H1 (cell line): ENCODE measurements around the gene SPSB3. TPM values are rescaled to one million over a fixed set of nuclear protein-coding genes. Genes with fewer than 3 reads are reported as not detected.

ENCODE experiments used
- CTCF ChIA-PET: fragments of 300-600 bp; sonication (Branson Sonifier 250); formaldehyde crosslinking; loops from one replicate; lab custom pipeline; 2021; ENCODE audit not compliant: partially characterized antibody; lab: Charles Lee
- POLR2A ChIA-PET: fragments of 300-600 bp; sonication (Branson Sonifier 250); formaldehyde crosslinking; loops from one replicate; lab custom pipeline; 2021; ENCODE audit warnings: inconsistent platforms; ENCODE audit not compliant: partially characterized antibody; lab: Charles Lee
- DNase-seq, 2 experiments: peaks; one replicate each; pipeline versions ENCODE4 v3.0.0 to v3.0.0-alpha.2; 2010 to 2022; ENCODE audit warnings: low spot score in 2 of 2, low read depth in 1 of 2, mixed read lengths in 1 of 2
- FAIRE-seq: peaks from 2 replicates; lab custom pipeline; 2011; peaks lifted over from hg19 to GRCh38; lab: Jason Lieb, UNC
- H2AFZ ChIP-seq: 2 replicates; pipeline ENCODE4 v1.8.1; 2012; ENCODE audit warnings: low read length, inconsistent platforms
- H2AK5ac ChIP-seq: 2 replicates; pipeline ENCODE4 v1.6.1; 2013; ENCODE audit warnings: low read depth, low read length
- H2BK120ac ChIP-seq: replicated peaks from 2 replicates; pipeline ENCODE3; 2013; ENCODE audit warnings: low read depth, low read length, inconsistent platforms
- H2BK12ac ChIP-seq: 2 replicates; pipeline ENCODE4 v1.6.1; 2013; ENCODE audit warnings: low read depth, low read length
- H2BK15ac ChIP-seq: 2 replicates; pipeline ENCODE4 v1.6.1; 2013; ENCODE audit warnings: low read length
- H2BK20ac ChIP-seq: 2 replicates; pipeline ENCODE4 v1.6.1; 2013; ENCODE audit warnings: low read length
- H2BK5ac ChIP-seq: 2 replicates; pipeline ENCODE4 v1.6.1; 2013; ENCODE audit warnings: low read depth, low read length
- H3K14ac ChIP-seq: 2 replicates; pipeline ENCODE4 v1.6.1; 2013; ENCODE audit warnings: inconsistent platforms; ENCODE audit not compliant: insufficient read length
- H3K18ac ChIP-seq: 2 replicates; pipeline ENCODE4 v1.6.1; 2013; ENCODE audit warnings: low read length; ENCODE audit errors: extremely low read depth
- H3K23ac ChIP-seq: 2 replicates; pipeline ENCODE4 v1.6.1; 2013; ENCODE audit warnings: inconsistent platforms; ENCODE audit not compliant: insufficient read length
- H3K23me2 ChIP-seq: 2 replicates; pipeline ENCODE4 v1.6.1; 2013; ENCODE audit warnings: low read depth, low read length
- H3K27ac ChIP-seq: 2 replicates; pipeline ENCODE4 v1.6.1; 2011; ENCODE audit warnings: low read depth, low read length, inconsistent platforms
- H3K27me3 ChIP-seq, 4 experiments: replicated peaks in 1 of 4; 1 replicate in 1 of 4; 2 replicates in 3 of 4; pipeline versions ENCODE4 v1.6.1 to v1.8.1; 2011 to 2013; ENCODE audit warnings: low read length in 3 of 4, mild to moderate bottlenecking in 3 of 4, inconsistent platforms in 2 of 4, mixed read lengths in 2 of 4, moderate library complexity in 1 of 4; ENCODE audit not compliant: control insufficient read depth in 3 of 4, insufficient read depth in 3 of 4; ENCODE audit errors: extremely low read depth in 1 of 4
- H3K36me3 ChIP-seq, 4 experiments: 2 replicates each; pipeline versions ENCODE4 v1.6.1 to v1.8.1; 2011 to 2013; ENCODE audit warnings: mild to moderate bottlenecking in 4 of 4, low read length in 3 of 4, moderate library complexity in 2 of 4, control low read depth in 1 of 4, inconsistent platforms in 1 of 4; ENCODE audit not compliant: insufficient read depth in 4 of 4, control insufficient read depth in 2 of 4
- H3K4ac ChIP-seq: replicated peaks from 2 replicates; pipeline ENCODE3; 2013; ENCODE audit warnings: low read length, low read depth, mixed read lengths, inconsistent platforms; ENCODE audit not compliant: insufficient read length
- H3K4me1 ChIP-seq, 4 experiments: replicated peaks in 1 of 4; 1 replicate in 1 of 4; 2 replicates in 3 of 4; pipeline versions ENCODE4 v1.6.1 to v1.8.1; 2011 to 2013; ENCODE audit warnings: low read length in 3 of 4, inconsistent platforms in 2 of 4, mixed read lengths in 1 of 4; ENCODE audit not compliant: insufficient read depth in 4 of 4, control insufficient read depth in 3 of 4
- H3K4me2 ChIP-seq, 2 experiments: 2 replicates each; pipeline versions ENCODE4 v1.6.1 to v1.8.1; 2011 to 2013; ENCODE audit warnings: low read depth in 2 of 2, low read length in 2 of 2, control low read depth in 1 of 2, inconsistent platforms in 1 of 2, mild to moderate bottlenecking in 1 of 2; ENCODE audit not compliant: insufficient read depth in 1 of 2
- H3K4me3 ChIP-seq, 4 experiments: fragments of 200-600, 300-600 bp in 1 of 4; sonication (generic), shearing (Covaris generic), sonication (Bioruptor Twin) in 1 of 4; 2 replicates each; pipeline versions ENCODE4 v1.5.1 to v1.8.1; 2011 to 2016; ENCODE audit warnings: low read length in 4 of 4, low read depth in 3 of 4, control low read depth in 2 of 4, inconsistent platforms in 2 of 4, mild to moderate bottlenecking in 2 of 4, mixed read lengths in 1 of 4, moderate library complexity in 1 of 4; ENCODE audit not compliant: insufficient read depth in 2 of 4; ENCODE audit errors: extremely low read depth in 1 of 4
- H3K56ac ChIP-seq: replicated peaks from 2 replicates; pipeline ENCODE3; 2013; ENCODE audit warnings: low read depth, mild to moderate bottlenecking, mixed read lengths, low read length, inconsistent platforms; ENCODE audit not compliant: insufficient read length
- H3K79me1 ChIP-seq: 2 replicates; pipeline ENCODE4 v1.6.1; 2013; ENCODE audit warnings: low read depth, low read length, control low read depth
- H3K79me2 ChIP-seq, 2 experiments: 2 replicates each; pipeline versions ENCODE4 v1.6.1 to v1.8.1; 2012 to 2013; ENCODE audit warnings: low read length in 2 of 2, mild to moderate bottlenecking in 2 of 2, inconsistent platforms in 1 of 2; ENCODE audit not compliant: insufficient read depth in 2 of 2, control insufficient read depth in 1 of 2
- H3K9ac ChIP-seq, 4 experiments: replicated peaks in 1 of 4; 1 replicate in 1 of 4; 2 replicates in 3 of 4; pipeline versions ENCODE4 v1.6.1 to v1.8.1; 2011 to 2013; ENCODE audit warnings: low read depth in 3 of 4, low read length in 3 of 4, control low read depth in 2 of 4, mild to moderate bottlenecking in 2 of 4, moderate library complexity in 2 of 4, inconsistent platforms in 1 of 4; ENCODE audit errors: extremely low read depth in 1 of 4
- H3K9me3 ChIP-seq, 2 experiments: 2 replicates each; pipeline versions ENCODE4 v1.6.1 to v1.8.1; 2012 to 2013; ENCODE audit warnings: mild to moderate bottlenecking in 2 of 2, moderate library complexity in 2 of 2, control low read depth in 1 of 2, inconsistent platforms in 1 of 2, low read depth in 1 of 2, low read length in 1 of 2, mixed read lengths in 1 of 2; ENCODE audit not compliant: insufficient read depth in 2 of 2
- H4K20me1 ChIP-seq, 2 experiments: replicated peaks in 1 of 2; 2 replicates each; pipeline versions ENCODE3 to v1.8.1; 2011 to 2013; ENCODE audit warnings: inconsistent platforms in 2 of 2, low read length in 2 of 2, mild to moderate bottlenecking in 1 of 2; ENCODE audit not compliant: insufficient read depth in 2 of 2, control insufficient read depth in 1 of 2
- H4K5ac ChIP-seq: 2 replicates; pipeline ENCODE4 v1.6.1; 2013; ENCODE audit warnings: low read length, low read depth, mixed read lengths, inconsistent platforms; ENCODE audit not compliant: insufficient read length
- H4K8ac ChIP-seq: 2 replicates; pipeline ENCODE4 v1.8.0; 2013; ENCODE audit warnings: mild to moderate bottlenecking, moderate library complexity, low read length, inconsistent platforms; ENCODE audit not compliant: insufficient read depth; ENCODE audit errors: extremely low read depth
- H4K91ac ChIP-seq: replicated peaks from 2 replicates; pipeline ENCODE3; 2013; ENCODE audit warnings: low read length, mixed read lengths, inconsistent platforms; ENCODE audit not compliant: insufficient read length
- ATF3 ChIP-seq: IDR thresholded peaks from 2 replicates; pipeline ENCODE4 v1.6.1; 2011; ENCODE audit warnings: low read depth, mild to moderate bottlenecking, low read length; ENCODE audit not compliant: insufficient read depth
- BCL11A ChIP-seq, 2 experiments: IDR thresholded peaks; one replicate each; pipeline ENCODE4 v1.6.1; 2011; ENCODE audit warnings: low read depth in 2 of 2, low read length in 2 of 2, mild to moderate bottlenecking in 2 of 2
- CBX8 ChIP-seq: fragments of 300-800, 300-1000 bp; sonication (generic); IDR thresholded peaks from 2 replicates; pipeline ENCODE4 v1.7.1; 2016; ENCODE audit warnings: low read depth, low read length, borderline replicate concordance
- CHD1 ChIP-seq: IDR thresholded peaks from 2 replicates; pipeline ENCODE4 v1.6.1; 2012; ENCODE audit warnings: low read depth, low read length, improper control_type of control experiment
- GABPA ChIP-seq: IDR thresholded peaks from 2 replicates; pipeline ENCODE4 v1.6.1; 2011; ENCODE audit warnings: mild to moderate bottlenecking, low read length, moderate library complexity, borderline replicate concordance; ENCODE audit not compliant: insufficient read depth
- GTF2F1 ChIP-seq: IDR thresholded peaks from 2 replicates; pipeline ENCODE4 v1.6.1; 2012; ENCODE audit warnings: low read depth, low read length, improper control_type of control experiment, borderline replicate concordance
- HDAC6 ChIP-seq: IDR thresholded peaks from one replicate; pipeline ENCODE4 v1.7.1; 2012; ENCODE audit warnings: low read depth, mild to moderate bottlenecking, inconsistent platforms, low read length, moderate library complexity
- NRF1 ChIP-seq: IDR thresholded peaks from 2 replicates; pipeline ENCODE4 v1.6.1; 2011; ENCODE audit warnings: mild to moderate bottlenecking, low read depth, low read length, improper control_type of control experiment
- POU5F1 ChIP-seq: IDR thresholded peaks from 2 replicates; pipeline ENCODE4 v1.6.1; 2011; ENCODE audit warnings: low read depth, mild to moderate bottlenecking, low read length, moderate library complexity
- RFX5 ChIP-seq: IDR thresholded peaks from 2 replicates; pipeline ENCODE4 v1.6.1; 2011; ENCODE audit warnings: low read depth, low read length, improper control_type of control experiment, borderline replicate concordance
- SP2 ChIP-seq: IDR thresholded peaks from 2 replicates; pipeline ENCODE4 v1.6.1; 2012; ENCODE audit warnings: mild to moderate bottlenecking, low read length, inconsistent platforms
- YY1 ChIP-seq: IDR thresholded peaks from 2 replicates; pipeline ENCODE4 v1.6.1; 2011; ENCODE audit warnings: low read depth, mild to moderate bottlenecking, low read length
- WGBS, 2 experiments: shearing (Covaris generic) in 1 of 2; methylation state at CpG; one replicate each; pipeline versions ENCODE4 v1.1.6 to v1.1.7; 2013 to 2015; ENCODE audit warnings: low lambda C conversion rate in 2 of 2, mixed read lengths in 2 of 2, inconsistent platforms in 1 of 2, low coverage in 1 of 2, missing lambda C conversion rate in 1 of 2; ENCODE audit not compliant: insufficient replicate concordance in 2 of 2, insufficient coverage in 1 of 2, insufficient read length in 1 of 2; ENCODE audit errors: extremely low coverage in 1 of 2, missing lambda C conversion rate in 1 of 2; 5-methylcytosine and 5-hydroxymethylcytosine counted together
- polyA plus RNA-seq, 7 experiments: library from polyadenylated mRNA; depleted of rRNA in 3 of 7; stranded (reverse) in 5 of 7; unstranded in 2 of 7; fragments of >200 nt in 5 of 7; fragments of 200-250 nt in 2 of 7; gene quantifications; 1 replicate in 5 of 7; 2 replicates in 1 of 7; 4 replicates in 1 of 7; pipeline versions ENCODE4 v1.2.1 to v1.2.3, GENCODE V29; 2011 to 2013; ENCODE audit warnings: missing spikeins in 2 of 7, mixed read lengths in 2 of 7
- total RNA-seq: library from RNA; stranded (reverse); fragmentation: NEBNext Ultra II Directional; extraction: Animal tissue kit (Norgen Biotek cat#: 25700); gene quantifications from 2 replicates; pipeline ENCODE4 v1.2.1, GENCODE V29; 2021
- TF ChIP-seq, protein P1 (sequence below): IDR thresholded peaks from 2 replicates; pipeline ENCODE4 v1.6.1; 2012; ENCODE audit warnings: low read length, inconsistent platforms

The SPSB3 gene
- total and polyA plus RNA-seq, 2 of the 8 experiments (the other 6 are each of a cell fraction or from before 2014, with no cell fraction given): 22.5 to 37.8 TPM

DNA sequence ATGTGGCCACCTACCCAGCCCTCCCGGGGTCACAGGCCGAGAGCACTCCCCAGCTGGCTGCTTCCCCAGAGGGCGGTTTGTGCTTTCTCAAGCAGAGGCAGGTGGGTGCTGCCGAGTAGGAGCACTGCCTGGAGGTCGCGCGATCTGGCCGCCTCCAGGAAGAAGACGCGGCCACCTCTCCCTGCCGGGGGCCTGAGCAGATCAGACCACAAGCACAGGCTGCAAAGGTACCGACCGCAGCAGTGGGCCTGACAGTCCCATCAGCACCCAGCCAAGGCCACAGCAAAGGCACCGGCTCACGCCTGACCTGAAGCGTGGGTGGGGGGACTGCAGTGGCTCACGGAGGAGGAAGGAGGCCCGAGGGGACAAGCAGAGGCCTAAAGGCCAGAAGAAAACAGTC is 26.3 kb upstream of the SPSB3 start:
- no peak overlapping the region for H4K8ac ChIP-seq
- WGBS, 2 experiments: 84% methylated on average over 18 of the region's 18 CpGs; no CpG with 5 or more reads in 1 of the 2 experiments
- H3K27ac ChIP-seq: no peak overlapping the region
- H3K36me3 ChIP-seq: no peaks in the 10 kb centered on the region; a peak in 1 of 8 replicates
- ChIA-PET POLR2A (no interaction called here), CTCF (no interaction called here)
- no peaks in the 10 kb centered on the region for H4K20me1 ChIP-seq
- FAIRE-seq (no peak), DNase-seq (no peak)
- no peak overlapping the region for H3K4me2 ChIP-seq
- H2AK5ac ChIP-seq: no peak overlapping the region
- no peak overlapping the region for H3K9ac ChIP-seq
- no peaks in the 10 kb centered on the region for H3K79me2 ChIP-seq
- no peak overlapping the region for H3K56ac ChIP-seq
- no peak overlapping the region for H3K14ac ChIP-seq
- no peak overlapping the region for H4K5ac ChIP-seq
- H4K91ac ChIP-seq: no peak overlapping the region
- H3K4ac ChIP-seq: no peak overlapping the region
- H2BK5ac ChIP-seq: no peak overlapping the region
- TF ChIP-seq, protein P1, sequence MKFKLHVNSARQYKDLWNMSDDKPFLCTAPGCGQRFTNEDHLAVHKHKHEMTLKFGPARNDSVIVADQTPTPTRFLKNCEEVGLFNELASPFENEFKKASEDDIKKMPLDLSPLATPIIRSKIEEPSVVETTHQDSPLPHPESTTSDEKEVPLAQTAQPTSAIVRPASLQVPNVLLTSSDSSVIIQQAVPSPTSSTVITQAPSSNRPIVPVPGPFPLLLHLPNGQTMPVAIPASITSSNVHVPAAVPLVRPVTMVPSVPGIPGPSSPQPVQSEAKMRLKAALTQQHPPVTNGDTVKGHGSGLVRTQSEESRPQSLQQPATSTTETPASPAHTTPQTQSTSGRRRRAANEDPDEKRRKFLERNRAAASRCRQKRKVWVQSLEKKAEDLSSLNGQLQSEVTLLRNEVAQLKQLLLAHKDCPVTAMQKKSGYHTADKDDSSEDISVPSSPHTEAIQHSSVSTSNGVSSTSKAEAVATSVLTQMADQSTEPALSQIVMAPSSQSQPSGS: no peak
- TF ChIP-seq CHD1: no peak
- no peak for TF ChIP-seq SP2
- TF ChIP-seq CBX8: no peak
- no peak for TF ChIP-seq BCL11A (IDR thresholded peaks at IDR 0.05; ENCODE audit: low read depth in 2 of 2, low read length in 2 of 2)
- no peak for TF ChIP-seq NRF1
- TF ChIP-seq ATF3: no peak
- no peak for TF ChIP-seq GABPA
- no peak for TF ChIP-seq RFX5
- TF ChIP-seq HDAC6: no peak
- no peak for TF ChIP-seq GTF2F1
- TF ChIP-seq POU5F1: no peak
- no peak for TF ChIP-seq YY1
- H2BK120ac ChIP-seq: no peak overlapping the region
- H3K79me1 ChIP-seq: no peaks in the 10 kb centered on the region
- H2BK15ac ChIP-seq: no peak overlapping the region
- H3K9me3 ChIP-seq: peaks cover 3 to 6% of the 10 kb centered on the region in 2 experiments; a peak in 1 of 4 replicates
- no peak overlapping the region for H3K18ac ChIP-seq
- H3K27me3 ChIP-seq: no peaks in the 10 kb centered on the region
- H2AFZ ChIP-seq: no peak overlapping the region
- H3K23ac ChIP-seq: no peak overlapping the region
- no peaks in the 10 kb centered on the region; a peak in 2 of 7 replicates for H3K4me1 ChIP-seq
- H3K4me3 ChIP-seq: no peak overlapping the region
- no peak overlapping the region for H2BK20ac ChIP-seq
- H3K23me2 ChIP-seq: no peaks in the 10 kb centered on the region
- H2BK12ac ChIP-seq: no peak overlapping the region
